CD4-positive, alpha-beta T cell treated with Interleukin-6 for 4 hours (primary cell): Measurements from ENCODE around the gene CARHSP1.
"Not testable (repeated sequence)": the region's sequence is repeated elsewhere in the genome, so short reads cannot be mapped to it uniquely, and the experiment has no call there.

Experiments
- DNase-seq: peaks from one replicate; pipeline ENCODE4 v3.0.0-alpha.2; 2020; ENCODE audit warnings: mixed read lengths

Gene CARHSP1

DNA sequence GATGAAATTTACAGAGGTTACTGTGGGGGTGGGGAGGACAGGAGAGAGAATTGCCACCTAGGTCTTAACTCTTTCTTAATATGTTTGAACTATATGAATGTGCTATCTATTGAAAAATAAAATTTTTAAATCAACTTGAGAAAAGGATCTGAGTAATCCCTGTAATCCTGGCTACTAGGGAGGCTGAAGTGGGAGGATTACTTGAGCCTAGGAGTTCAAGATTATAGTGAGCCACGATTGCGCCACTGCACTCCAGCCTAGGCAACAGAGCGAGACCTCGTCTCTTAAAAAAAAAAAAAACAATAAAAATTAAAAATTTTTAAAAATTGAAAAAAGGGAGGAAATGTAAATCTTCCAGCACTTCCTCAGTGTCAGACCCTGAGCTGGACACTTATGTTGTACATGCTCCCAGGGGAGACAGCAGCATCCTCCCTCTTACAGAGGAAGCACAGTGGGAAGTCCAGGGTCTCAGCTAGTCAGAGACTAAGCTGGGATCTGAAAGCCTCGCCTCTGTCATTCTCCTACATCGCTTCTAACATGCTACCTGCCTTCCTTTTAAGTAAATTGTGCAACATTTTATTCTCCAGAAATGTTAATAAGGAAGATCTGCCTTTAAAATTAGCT lies 49.3 kb downstream of the CARHSP1 start:
- no peak for DNase-seq

DNA sequence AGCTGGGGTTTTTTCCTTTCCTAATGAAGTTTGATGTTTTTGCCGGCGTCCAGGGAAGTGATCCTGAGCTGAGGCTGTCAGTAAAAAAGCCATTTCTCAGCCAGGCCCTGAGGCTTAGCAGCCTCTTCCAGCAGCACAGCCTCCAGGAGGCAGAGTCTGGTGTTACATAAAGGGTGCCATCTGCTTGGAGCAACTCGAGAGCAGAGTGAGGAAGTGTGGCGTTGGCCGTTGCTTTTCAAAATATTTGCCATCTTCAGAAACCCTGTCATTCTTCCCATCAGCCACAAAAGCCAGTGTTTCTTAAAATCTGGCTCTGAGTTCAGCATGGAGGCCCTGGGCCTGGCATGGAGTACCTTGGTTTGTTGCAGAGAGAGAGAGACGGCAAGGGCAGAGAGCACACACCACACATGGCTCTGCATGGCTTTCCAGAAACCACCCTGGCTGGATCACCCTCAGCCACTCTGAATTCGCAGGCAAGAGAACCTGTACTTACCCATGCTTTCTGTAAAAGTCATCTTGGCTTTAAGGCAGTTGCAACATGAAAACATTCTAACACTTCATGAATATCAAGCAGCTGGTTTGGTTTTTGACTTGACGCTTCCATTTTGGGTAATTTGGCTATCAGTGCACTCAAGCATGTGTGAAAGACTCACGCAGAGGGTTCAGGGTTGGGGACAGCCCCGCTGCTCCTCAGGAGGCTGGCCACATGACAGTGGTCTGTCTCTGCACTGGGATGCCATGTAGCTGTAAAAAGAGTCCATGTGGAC lies 50.1 kb downstream of the CARHSP1 start:
- DNase-seq = no peak

DNA sequence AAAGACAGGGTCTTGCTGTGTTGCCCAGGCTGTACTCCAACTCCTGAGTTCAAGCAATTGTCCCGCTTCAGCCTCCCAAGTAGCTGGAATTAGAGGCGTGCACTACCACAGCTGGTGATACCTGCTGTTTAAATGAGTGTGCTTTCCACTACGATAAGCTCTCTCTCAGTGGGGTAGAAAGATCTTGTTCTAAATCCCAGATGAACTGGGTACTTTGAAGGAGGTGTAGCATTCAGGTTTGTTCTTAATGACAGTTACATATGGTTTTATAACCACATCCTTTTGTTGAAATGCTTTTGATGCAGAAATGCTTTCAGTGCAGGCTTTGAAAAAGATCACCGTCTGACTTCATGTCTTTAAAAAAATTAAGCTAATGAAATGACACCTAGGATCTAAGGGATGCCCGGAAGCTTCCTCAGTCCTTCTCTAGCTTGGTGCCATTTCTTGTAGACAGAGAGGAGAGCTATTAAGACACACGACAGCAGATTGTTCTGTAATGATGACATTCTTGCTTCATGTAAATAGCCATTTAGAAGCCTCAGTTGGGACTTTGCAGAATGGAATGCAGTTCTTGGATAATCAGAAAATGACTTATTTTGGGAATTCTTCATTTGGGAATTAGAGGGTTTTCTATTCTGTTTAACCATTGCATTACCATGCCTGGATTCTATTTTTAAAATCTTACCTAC lies 51.7 kb downstream of the CARHSP1 start:
- DNase-seq = no peak

DNA sequence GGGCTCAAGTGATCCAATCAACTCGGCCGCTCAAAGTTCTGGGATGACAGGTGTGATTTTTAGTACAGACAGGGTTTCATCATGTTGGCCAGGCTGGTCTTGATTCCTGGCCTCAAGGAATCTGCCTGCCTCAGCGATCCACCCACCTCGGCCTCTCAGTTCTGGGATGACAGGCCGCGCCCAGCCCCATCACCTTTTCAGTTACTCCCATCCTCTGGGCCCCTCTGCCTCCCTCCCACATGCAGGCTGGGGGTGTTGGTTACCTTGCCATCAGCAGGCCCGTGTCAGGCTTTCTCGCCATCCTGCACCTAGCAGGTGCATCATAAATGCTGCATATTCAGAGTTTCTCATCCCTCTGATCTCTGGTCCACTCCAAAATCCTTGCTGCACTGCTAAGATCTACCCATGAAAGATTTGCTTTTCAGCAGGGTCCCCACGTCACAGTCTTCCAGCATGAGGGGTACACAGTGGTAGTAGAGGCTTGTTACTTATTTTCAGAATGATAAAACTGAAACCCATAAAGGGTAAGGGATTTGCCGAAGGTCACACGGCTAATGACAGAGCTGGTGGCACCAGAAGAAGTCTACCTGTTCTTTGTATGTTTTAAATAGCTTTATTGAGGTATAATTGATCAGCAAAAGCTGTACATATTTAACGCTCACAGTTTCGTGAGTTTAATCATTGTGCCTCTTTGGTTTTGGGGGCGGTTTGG lies 54.6 kb downstream of the CARHSP1 start:
- no peak for DNase-seq

DNA sequence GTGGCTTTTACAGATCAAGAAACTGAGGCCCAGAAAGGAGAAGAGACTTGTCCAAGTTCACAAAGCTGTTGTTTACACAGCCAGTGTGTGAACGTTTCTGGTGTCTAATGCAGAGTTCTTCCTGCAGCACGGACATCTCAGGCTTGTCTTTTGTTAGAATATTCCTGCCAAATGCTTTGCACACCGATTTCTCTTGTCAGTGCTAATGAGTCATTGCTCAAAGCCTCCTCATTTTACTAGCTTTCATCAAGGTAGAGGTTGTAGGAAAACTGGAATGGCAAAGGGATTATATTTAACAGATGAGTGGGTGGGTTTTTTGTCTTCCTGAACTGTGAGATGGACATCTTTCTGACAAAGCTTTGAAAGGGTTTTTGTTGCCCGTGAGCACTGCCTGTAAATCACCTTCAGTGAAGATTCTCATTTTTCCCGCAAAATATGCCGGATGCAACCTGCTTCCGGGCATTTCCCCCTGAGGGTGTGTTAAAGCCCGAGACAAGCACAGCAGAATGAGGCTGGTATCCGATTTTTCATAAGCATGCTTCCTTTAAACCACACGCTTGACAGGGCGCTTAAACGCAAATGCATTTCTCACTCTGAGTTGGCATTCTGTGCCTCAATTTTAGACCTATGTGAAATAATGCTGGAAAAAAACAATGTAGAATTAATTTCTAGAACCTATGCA lies 56.5 kb downstream of the CARHSP1 start:
- DNase-seq = no peak

DNA sequence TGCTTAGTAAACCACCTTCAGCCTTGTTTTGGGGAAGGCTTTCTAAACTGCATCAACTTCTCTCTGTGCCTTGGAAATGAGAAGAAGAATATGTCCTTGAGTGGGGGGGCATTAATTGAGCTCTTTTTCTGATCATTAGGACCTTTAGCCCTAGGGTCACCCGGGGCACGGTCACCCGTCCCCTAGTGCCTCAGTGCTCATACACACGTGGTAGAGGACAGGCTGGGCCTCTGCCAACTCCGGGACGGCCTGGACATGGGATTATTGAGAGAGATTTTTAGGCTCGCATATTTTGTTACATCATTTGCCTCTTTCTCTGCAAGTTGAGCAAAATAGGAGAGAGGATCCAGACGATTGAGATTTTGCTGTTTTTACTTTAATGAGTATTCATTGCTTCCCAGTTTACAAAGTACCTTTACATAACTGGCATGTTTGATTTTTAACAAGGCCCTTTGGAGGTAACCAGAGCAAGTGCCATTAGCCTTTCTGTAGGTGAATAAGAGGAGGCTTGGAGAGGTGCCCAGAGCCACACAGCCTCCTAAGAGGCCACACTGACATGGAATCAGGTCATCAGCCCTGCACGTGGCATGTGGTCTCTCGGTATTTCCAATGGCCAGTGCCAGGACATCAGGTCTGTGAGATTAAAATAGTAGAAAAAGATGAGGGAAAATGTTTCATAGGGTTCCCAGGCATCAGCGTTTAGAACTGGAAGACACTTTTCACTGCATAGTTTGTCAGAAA lies 60.0 kb downstream of the CARHSP1 start:
- DNase-seq = no peak

DNA sequence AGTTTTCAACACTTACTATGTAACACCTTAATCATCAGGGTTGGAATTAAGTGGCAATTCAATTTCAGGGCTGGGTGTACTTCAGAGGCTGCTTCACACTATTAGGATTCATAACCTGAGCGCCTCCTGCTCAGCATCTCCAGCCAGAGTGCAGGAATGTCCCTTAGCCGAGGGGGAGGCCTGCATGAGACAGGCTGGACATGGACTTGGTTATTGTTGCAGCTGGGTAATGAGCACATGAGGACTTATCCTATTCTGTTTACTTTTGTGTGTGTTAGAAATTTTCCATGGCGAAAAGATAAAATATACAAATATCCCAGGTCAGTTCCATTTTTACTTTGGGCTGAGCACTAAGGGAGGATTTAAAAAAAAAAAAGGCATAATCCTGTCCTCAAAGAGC lies 60.8 kb downstream of the CARHSP1 start:
- DNase-seq = no peak

DNA sequence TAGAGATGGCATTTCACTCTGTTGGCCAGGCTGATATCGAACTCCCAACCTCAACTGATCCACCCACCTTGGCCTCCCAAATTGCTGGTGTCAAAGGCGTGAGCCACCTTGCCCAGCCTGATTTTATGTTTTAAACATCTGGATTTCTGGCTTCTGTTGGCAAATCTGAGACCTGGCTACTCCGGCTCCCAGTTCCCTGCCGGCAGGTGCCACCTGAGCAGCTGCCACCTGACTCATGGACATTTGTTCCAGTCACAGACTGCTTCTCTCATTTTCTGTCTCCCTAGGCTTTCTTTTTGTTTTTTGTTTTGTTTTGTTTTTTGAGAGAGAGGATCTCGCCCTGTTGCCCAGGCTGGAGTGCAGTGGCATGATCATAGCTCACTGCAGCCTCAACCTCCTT lies 61.6 kb downstream of the CARHSP1 start:
- DNase-seq = no peak

DNA sequence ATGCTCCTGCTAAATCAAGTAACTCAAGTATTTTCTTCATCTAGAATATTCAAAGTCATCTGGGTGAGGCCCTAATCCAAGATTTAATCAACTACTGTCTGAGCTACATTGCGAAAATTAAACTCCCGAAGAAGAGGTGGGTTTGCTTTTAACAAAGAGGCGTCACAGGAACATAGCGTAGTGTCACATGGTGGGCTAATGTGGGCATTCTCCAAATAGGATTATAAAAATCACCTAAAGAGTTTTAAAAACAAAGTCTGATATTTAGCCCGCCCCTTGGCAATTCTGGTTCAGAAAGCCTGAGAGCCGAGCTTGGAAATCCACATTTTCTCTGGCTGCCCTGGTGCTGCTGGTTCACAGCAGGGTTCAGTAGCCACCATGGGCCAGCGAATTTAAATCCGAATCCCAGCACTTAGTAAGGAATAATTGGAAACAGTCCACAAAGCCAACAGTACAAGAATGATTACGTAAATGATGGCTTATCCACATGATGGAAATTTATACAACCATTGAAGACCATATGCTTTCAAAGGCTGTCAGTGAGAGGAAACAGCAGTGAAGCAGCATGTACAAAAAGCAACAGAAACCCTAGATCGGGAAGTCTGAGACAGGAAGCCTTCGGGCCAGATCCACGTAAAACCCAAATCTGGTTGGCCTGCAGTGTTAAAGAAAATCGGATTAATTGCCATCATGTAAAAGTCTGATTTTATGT lies 62.4 kb downstream of the CARHSP1 start:
- DNase-seq = no peak

DNA sequence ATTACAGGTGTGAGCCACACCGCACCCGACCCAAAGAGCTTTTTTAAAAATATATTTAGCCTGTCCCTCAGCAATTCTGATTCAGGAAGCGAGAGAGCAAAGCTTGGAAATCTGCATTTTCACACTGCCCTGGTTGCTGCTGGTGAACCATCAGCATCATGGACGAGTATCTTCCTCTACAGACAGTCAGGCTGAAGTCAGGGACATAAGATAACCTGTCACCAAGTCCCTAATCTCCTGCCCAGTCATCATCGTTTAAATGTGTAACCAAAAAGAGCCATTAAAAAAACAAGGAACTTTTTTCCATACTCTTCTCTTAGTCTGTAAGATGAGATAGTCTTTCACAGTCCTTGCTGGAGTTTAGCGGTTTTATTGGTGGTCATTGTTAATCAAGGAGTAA lies 64.5 kb downstream of the CARHSP1 start:
- DNase-seq = no peak

DNA sequence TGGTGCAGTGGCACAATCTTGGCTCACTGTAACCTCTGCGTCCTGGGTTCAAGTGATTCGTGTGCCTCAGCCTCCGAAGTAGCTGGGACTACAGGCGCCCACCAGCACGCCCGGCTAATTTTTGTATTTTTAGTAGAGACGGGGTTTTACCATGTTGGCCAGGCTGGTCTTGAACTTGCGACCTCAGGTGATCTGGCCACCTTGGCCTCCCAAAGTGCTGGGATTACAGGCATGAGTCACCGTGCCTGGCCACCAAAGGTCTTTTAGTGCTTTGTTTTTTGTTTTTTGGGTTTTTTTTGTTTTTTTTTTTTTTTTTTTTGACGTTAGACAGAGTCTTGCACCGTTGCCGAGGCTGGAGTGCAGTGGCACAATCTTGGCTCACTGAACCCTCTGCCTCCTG lies 65.1 kb downstream of the CARHSP1 start:
- DNase-seq = not testable (repeated sequence)
